ENCODE data around the gene C1orf122. TPM values are rescaled to one million over a fixed set of nuclear protein-coding genes. Genes with fewer than 3 reads are reported as not detected.

Gene C1orf122
- total and polyA plus RNA-seq, 2 of the 8 experiments (the other 6 are each of a cell fraction or from before 2014, with no cell fraction given), result 32.1 to 36.9 TPM

GRCh38 chr1:37817481-37817880 is 9.9 kb downstream of the C1orf122 start:
- no peaks in the 10 kb centered on the region for H3K9me3 ChIP-seq (ENCODE audit: insufficient read depth in 2 of 2, low read depth in 1 of 2, low read length in 1 of 2)
- H2AFZ ChIP-seq (ENCODE audit: low read length), result no peak overlapping the region
- ChIA-PET CTCF (ENCODE audit: partially characterized antibody) (interaction anchor here (0.8 to 1.5 kb wide), 7 partner anchors 43 to 383 kb away, joined by 3 to 9 read pairs (median 3); partner anchors contain the start of genes MTF1 and SF3A3), POLR2A (ENCODE audit: partially characterized antibody) (interaction anchor here (0.8 to 2.7 kb wide), 2 partner anchors 10 to 16 kb away, joined by 3 to 15 read pairs; partner anchors contain the start of genes C1orf122 and YRDC)
- no peak overlapping the region for H2BK15ac ChIP-seq (ENCODE audit: low read length)
- H3K4ac ChIP-seq (replicated peaks; ENCODE audit: insufficient read length, low read depth, low read length), result no peak overlapping the region
- 67% methylated on average over 2 of the region's 2 CpGs; no CpG with 5 or more reads in 1 of the 2 experiments for WGBS, 2 experiments (ENCODE audit: extremely low coverage in 1 of 2, insufficient coverage in 1 of 2, insufficient read length in 1 of 2, insufficient replicate concordance in 2 of 2, low coverage in 1 of 2, low lambda C conversion rate in 2 of 2, missing lambda C conversion rate in 1 of 2)
- FAIRE-seq, result peak; percentile 60
- no peak overlapping the region for H2BK12ac ChIP-seq (ENCODE audit: low read depth, low read length)
- H3K27me3 ChIP-seq (replicated peaks in 1 of 4; ENCODE audit: control insufficient read depth in 3 of 4, extremely low read depth in 1 of 4, insufficient read depth in 3 of 4, low read length in 3 of 4), result no peaks in the 10 kb centered on the region
- H3K18ac ChIP-seq (ENCODE audit: extremely low read depth, low read length), result no peak overlapping the region
- H3K4me2 ChIP-seq (ENCODE audit: insufficient read depth in 1 of 2, low read depth in 2 of 2, low read length in 2 of 2), result no peak overlapping the region
- H3K23ac ChIP-seq (ENCODE audit: insufficient read length), result no peak overlapping the region
- H2BK5ac ChIP-seq (ENCODE audit: low read depth, low read length), result no peak overlapping the region
- H3K36me3 ChIP-seq (ENCODE audit: control insufficient read depth in 2 of 4, insufficient read depth in 4 of 4, low read length in 3 of 4), result peaks cover 10 to 28% (median 22%) of the 10 kb centered on the region in 4 experiments
- H4K91ac ChIP-seq (replicated peaks; ENCODE audit: insufficient read length, low read length), result no peak overlapping the region
- H2BK20ac ChIP-seq (ENCODE audit: low read length), result no peak overlapping the region
- TF ChIP-seq RAD21 (IDR thresholded peaks at IDR 0.05 in 1 of 2, conservative IDR thresholded peaks at IDR 0.05 in 1 of 2; ENCODE audit: low read depth in 2 of 2, low read length in 2 of 2) (peak in 1 of 2 experiments; percentile 22; a peak in 2 of 4 replicates), CREB1 (IDR thresholded peaks at IDR 0.05) (peak; percentile 23; the same call in 1 of the 2 replicates), CTCF (IDR thresholded peaks at IDR 0.05; ENCODE audit: control extremely low read depth in 1 of 3, insufficient read depth in 1 of 3, low read depth in 1 of 3, low read length in 3 of 3) (peak; percentile 8 to 36 (median 23); a peak in 3 of 4 replicates), JUND (IDR thresholded peaks at IDR 0.05; ENCODE audit: low read length) (no peak)
- H3K23me2 ChIP-seq (ENCODE audit: low read depth, low read length), result no peaks in the 10 kb centered on the region
- no peak overlapping the region for H2BK120ac ChIP-seq (replicated peaks; ENCODE audit: low read depth, low read length)
- DNase-seq (ENCODE audit: low read depth in 1 of 2, low spot score in 2 of 2), result no peak
- no peak overlapping the region for H3K27ac ChIP-seq (ENCODE audit: low read depth, low read length)
- H3K4me1 ChIP-seq (replicated peaks in 1 of 4; ENCODE audit: control insufficient read depth in 3 of 4, insufficient read depth in 4 of 4, low read length in 3 of 4), result no peaks in the 10 kb centered on the region
- no peak overlapping the region for H2AK5ac ChIP-seq (ENCODE audit: low read depth, low read length)
- no peak overlapping the region for H3K9ac ChIP-seq (replicated peaks in 1 of 4; ENCODE audit: extremely low read depth in 1 of 4, low read depth in 3 of 4, low read length in 3 of 4)
- no peaks in the 10 kb centered on the region; the same call in 1 of the 2 replicates for H3K79me1 ChIP-seq (ENCODE audit: low read depth, low read length)
- H3K56ac ChIP-seq (replicated peaks; ENCODE audit: insufficient read length, low read depth, low read length), result no peak overlapping the region
- H3K4me3 ChIP-seq (ENCODE audit: extremely low read depth in 1 of 4, insufficient read depth in 2 of 4, low read depth in 3 of 4, low read length in 4 of 4), result no peak overlapping the region
- no peak overlapping the region for H4K5ac ChIP-seq (ENCODE audit: insufficient read length, low read depth, low read length)
- H3K79me2 ChIP-seq (ENCODE audit: control insufficient read depth in 1 of 2, insufficient read depth in 2 of 2, low read length in 2 of 2), result no peaks in the 10 kb centered on the region; a peak in 1 of 4 replicates
- H4K20me1 ChIP-seq (replicated peaks in 1 of 2; ENCODE audit: control insufficient read depth in 1 of 2, insufficient read depth in 2 of 2, low read length in 2 of 2), result peaks cover 0 to 12% of the 10 kb centered on the region in 2 experiments
- H4K8ac ChIP-seq (ENCODE audit: extremely low read depth, insufficient read depth, low read length), result no peak overlapping the region
- no peak overlapping the region for H3K14ac ChIP-seq (ENCODE audit: insufficient read length)
